Trophoblast cell (in vitro differentiated cells and primary cell): Measurements from ENCODE around the gene DTX3.
"Not testable (repeated sequence)": the region's sequence is repeated elsewhere in the genome, so short reads cannot be mapped to it uniquely, and the experiment has no call there.

Experiments used
- DNase-seq, 2 donors: peaks; one replicate each; pipeline ENCODE4 v3.0.0-alpha.2; 2016
- H2AFZ ChIP-seq: 2 replicates; pipeline ENCODE4 v1.6.1; 2013; ENCODE audit warnings: low read length, moderate library complexity, mild to moderate bottlenecking; ENCODE audit not compliant: insufficient read depth, poor library complexity
- H2AK5ac ChIP-seq: 2 replicates; pipeline ENCODE4 v1.6.1; 2013; ENCODE audit warnings: mild to moderate bottlenecking, low read length
- H2BK120ac ChIP-seq: 2 replicates; pipeline ENCODE4 v1.6.1; 2013; ENCODE audit warnings: low read length, mild to moderate bottlenecking, moderate library complexity; ENCODE audit not compliant: insufficient read depth, poor library complexity
- H2BK12ac ChIP-seq: 2 replicates; pipeline ENCODE4 v1.6.1; 2013; ENCODE audit warnings: mild to moderate bottlenecking, low read length, moderate library complexity
- H2BK5ac ChIP-seq: 2 replicates; pipeline ENCODE4 v1.6.1; 2013; ENCODE audit warnings: low read length, low read depth, moderate library complexity, mild to moderate bottlenecking; ENCODE audit not compliant: poor library complexity
- H3K14ac ChIP-seq: 2 replicates; pipeline ENCODE4 v1.6.1; 2013; ENCODE audit warnings: mild to moderate bottlenecking, low read length
- H3K18ac ChIP-seq: 2 replicates; pipeline ENCODE4 v1.6.1; 2013; ENCODE audit warnings: mild to moderate bottlenecking, low read length
- H3K23ac ChIP-seq: 2 replicates; pipeline ENCODE4 v1.6.1; 2013; ENCODE audit warnings: low read length
- H3K27ac ChIP-seq: 2 replicates; pipeline ENCODE4 v1.5.1; 2013; ENCODE audit warnings: low read depth, mild to moderate bottlenecking, inconsistent platforms, low read length, moderate library complexity
- H3K27me3 ChIP-seq: 2 replicates; pipeline ENCODE4 v1.6.1; 2013; ENCODE audit warnings: inconsistent platforms, mild to moderate bottlenecking, low read length, moderate library complexity; ENCODE audit not compliant: insufficient read depth
- H3K36me3 ChIP-seq, 2 experiments: 1 replicate in 1 of 2; 2 replicates in 1 of 2; pipeline ENCODE4 v1.6.1; 2013; ENCODE audit warnings: low read length in 2 of 2, mild to moderate bottlenecking in 2 of 2, moderate library complexity in 1 of 2; ENCODE audit not compliant: insufficient read depth in 2 of 2, control insufficient read depth in 1 of 2
- H3K4ac ChIP-seq: 2 replicates; pipeline ENCODE4 v1.6.1; 2013; ENCODE audit warnings: low read depth, mild to moderate bottlenecking, low read length, moderate library complexity
- H3K4me1 ChIP-seq, 2 experiments: 1 replicate in 1 of 2; 2 replicates in 1 of 2; pipeline ENCODE4 v1.6.1; 2013; ENCODE audit warnings: low read length in 2 of 2, mild to moderate bottlenecking in 2 of 2, moderate library complexity in 1 of 2; ENCODE audit not compliant: insufficient read depth in 2 of 2, control insufficient read depth in 1 of 2
- H3K4me2 ChIP-seq: 2 replicates; pipeline ENCODE4 v1.6.1; 2013; ENCODE audit warnings: inconsistent platforms, mild to moderate bottlenecking, low read length, moderate library complexity
- H3K4me3 ChIP-seq: 2 replicates; pipeline ENCODE4 v1.5.1; 2013; ENCODE audit warnings: mild to moderate bottlenecking, low read depth, low read length, inconsistent platforms
- H3K79me1 ChIP-seq: one replicate; pipeline ENCODE4 v1.6.1; 2013; ENCODE audit warnings: low read length
- H3K79me2 ChIP-seq: 2 replicates; pipeline ENCODE4 v1.6.1; 2013; ENCODE audit warnings: low read length, mild to moderate bottlenecking; ENCODE audit not compliant: control insufficient read depth, insufficient read depth, poor library complexity
- H3K9ac ChIP-seq: 2 replicates; pipeline ENCODE4 v1.6.1; 2013; ENCODE audit warnings: mild to moderate bottlenecking, low read length
- H3K9me3 ChIP-seq: 2 replicates; pipeline ENCODE4 v1.6.1; 2013; ENCODE audit warnings: low read depth, mild to moderate bottlenecking, control low read depth, inconsistent platforms, low read length; ENCODE audit not compliant: insufficient read depth
- H4K12ac ChIP-seq: 2 replicates; pipeline ENCODE4 v1.6.1; 2013; ENCODE audit warnings: low read depth, mild to moderate bottlenecking, low read length, moderate library complexity
- H4K8ac ChIP-seq: 2 replicates; pipeline ENCODE4 v1.6.1; 2013; ENCODE audit warnings: low read depth, mild to moderate bottlenecking, low read length, moderate library complexity
- H4K91ac ChIP-seq: one replicate; pipeline ENCODE4 v1.6.1; 2013; ENCODE audit warnings: low read depth, mild to moderate bottlenecking, low read length, moderate library complexity
- WGBS: extraction: QIAGEN DNeasy Blood & Tissue Kit; methylation state at CpG from one replicate; pipeline ENCODE4 v1.1.7; 2013; ENCODE audit warnings: missing lambda C conversion rate; ENCODE audit not compliant: insufficient read length, insufficient coverage; ENCODE audit errors: extremely low coverage; 5-methylcytosine and 5-hydroxymethylcytosine counted together

DTX3 gene

GRCh38 chr12:57640175-57641042, 35.8 kb downstream of the DTX3 start:
- Histone ChIP-seq H3K9me3 (peaks cover 3% of the 10 kb centered on the region), H3K4me3 (no peak overlapping the region), H3K79me1 (no peaks in the 10 kb centered on the region), H3K27me3 (no peaks in the 10 kb centered on the region), H3K36me3 (no peaks in the 10 kb centered on the region), H2BK120ac (no peak overlapping the region), H3K4me2 (no peak overlapping the region), H4K8ac (no peak overlapping the region), H3K79me2 (no peaks in the 10 kb centered on the region), H3K23ac (no peak overlapping the region), H3K27ac (no peak overlapping the region), H2AK5ac (no peak overlapping the region), H4K12ac (no peak overlapping the region), H2BK5ac (no peak overlapping the region), H3K9ac (no peak overlapping the region), H3K18ac (no peak overlapping the region), H3K4ac (no peak overlapping the region), H4K91ac (no peak overlapping the region), H2BK12ac (no peak overlapping the region), H2AFZ (no peak overlapping the region), H3K14ac (no peak overlapping the region), H3K4me1 (no peaks in the 10 kb centered on the region)
- no CpG with 5 or more reads among the region's 7 CpGs for WGBS
- DNase-seq, result no peak

- no peak overlapping the region for H2AFZ ChIP-seq
- DNase-seq, result no peak
- no peak overlapping the region for H3K23ac ChIP-seq
- no peak overlapping the region for H4K8ac ChIP-seq
- H4K91ac ChIP-seq, result no peak overlapping the region
- no peak overlapping the region for H2BK120ac ChIP-seq
- no peaks in the 10 kb centered on the region for H3K79me1 ChIP-seq
- no CpG with 5 or more reads among the region's 5 CpGs for WGBS
- no peak overlapping the region for H4K12ac ChIP-seq
- H3K18ac ChIP-seq, result no peak overlapping the region
- H3K27ac ChIP-seq, result no peak overlapping the region
- H3K36me3 ChIP-seq, result no peaks in the 10 kb centered on the region
- H3K4ac ChIP-seq, result no peak overlapping the region
- no peak overlapping the region for H3K14ac ChIP-seq
- H2BK5ac ChIP-seq, result no peak overlapping the region
- H3K4me1 ChIP-seq, result no peaks in the 10 kb centered on the region
- H3K4me2 ChIP-seq, result no peak overlapping the region
- H3K9ac ChIP-seq, result no peak overlapping the region
- H3K79me2 ChIP-seq, result no peaks in the 10 kb centered on the region
- peaks cover 5% of the 10 kb centered on the region for H3K9me3 ChIP-seq
- no peaks in the 10 kb centered on the region for H3K27me3 ChIP-seq
- H3K4me3 ChIP-seq, result no peak overlapping the region
- no peak overlapping the region for H2AK5ac ChIP-seq
- H2BK12ac ChIP-seq, result no peak overlapping the region
These were observed 37.2 kb downstream of the DTX3 start for GRCh38 chr12:57641699-57642442.

GRCh38 chr12:57645990-57646658, 41.5 kb downstream of the DTX3 start:
- H3K79me2 ChIP-seq, H3K18ac ChIP-seq, H3K36me3 ChIP-seq, H3K4me2 ChIP-seq, H3K27ac ChIP-seq, H4K8ac ChIP-seq, H3K27me3 ChIP-seq, H3K14ac ChIP-seq, H2AK5ac ChIP-seq, H3K9me3 ChIP-seq, H2AFZ ChIP-seq, H3K9ac ChIP-seq, H3K4me3 ChIP-seq, H2BK5ac ChIP-seq, DNase-seq, H2BK120ac ChIP-seq, H3K4ac ChIP-seq, H3K4me1 ChIP-seq, H3K79me1 ChIP-seq, H4K12ac ChIP-seq, H3K23ac ChIP-seq, H4K91ac ChIP-seq, H2BK12ac ChIP-seq: not testable (repeated sequence)
- no CpG with 5 or more reads among the region's 13 CpGs for WGBS

- not testable (repeated sequence) for H2BK5ac ChIP-seq, H3K23ac ChIP-seq, H2AK5ac ChIP-seq, H3K4ac ChIP-seq, H3K4me3 ChIP-seq, H3K27ac ChIP-seq, H3K14ac ChIP-seq, H2BK120ac ChIP-seq, H3K79me2 ChIP-seq, H2BK12ac ChIP-seq, H3K4me1 ChIP-seq, H3K9ac ChIP-seq, H3K36me3 ChIP-seq, H4K8ac ChIP-seq, H3K18ac ChIP-seq, H2AFZ ChIP-seq, H4K91ac ChIP-seq, H4K12ac ChIP-seq, H3K27me3 ChIP-seq, DNase-seq, H3K4me2 ChIP-seq, H3K79me1 ChIP-seq, H3K9me3 ChIP-seq
- WGBS, result no CpG with 5 or more reads among the region's 15 CpGs
These were observed 42.0 kb downstream of the DTX3 start for GRCh38 chr12:57646659-57647049.
